Adrenal gland (tissue), 12 donors: ENCODE results near the gene C1orf167. TPM values are rescaled to one million over a fixed set of nuclear protein-coding genes. Genes with fewer than 3 reads are reported as not detected.

ENCODE experiments used
- DNase-seq, 7 donors: peaks; one replicate each; pipeline ENCODE4 v3.0.0-alpha.2; 2019 to 2020
- H3K27ac ChIP-seq, 5 donors: fragments of 200-600 bp; sonication (generic) in 4 of 5; 1 replicate in 3 of 5; 2 replicates in 2 of 5; pipeline versions ENCODE4 v1.5.1 to v1.8.0; 2016 to 2020; ENCODE audit warnings: mild to moderate bottlenecking in 1 of 5
- H3K27me3 ChIP-seq: fragments of 200-600 bp; 2 replicates; pipeline ENCODE4 v1.8.0; 2021
- H3K36me3 ChIP-seq, 2 donors: fragments of 200-600 bp; replicated peaks in 1 of 2; 1 replicate in 1 of 2; 2 replicates in 1 of 2; pipeline versions ENCODE4 v1.5.1 to v1.8.0; 2018 to 2022
- H3K4me1 ChIP-seq, 2 donors: fragments of 200-600 bp; replicated peaks in 1 of 2; 1 replicate in 1 of 2; 2 replicates in 1 of 2; pipeline versions ENCODE4 v1.5.1 to v1.8.0; 2018 to 2021
- H3K4me3 ChIP-seq, 4 donors: fragments of 200-600 bp; sonication (generic) in 3 of 4; one replicate each; pipeline ENCODE4 v1.5.1; 2016 to 2018
- H3K9me3 ChIP-seq, 3 donors: fragments of 200-600 bp; sonication (generic) in 1 of 3; replicated peaks in 1 of 3; 1 replicate in 2 of 3; 2 replicates in 1 of 3; pipeline versions ENCODE4 v1.5.1 to v1.8.0; 2016 to 2021
- CTCF ChIP-seq, 6 experiments: fragments of 450-650 bp in 4 of 6; fragments of 200-600 bp in 2 of 6; sonication (generic) in 1 of 6; IDR thresholded peaks; 1 replicate in 5 of 6; 2 replicates in 1 of 6; pipeline versions ENCODE4 v1.5.1 to v1.8.0; 2016 to 2021; ENCODE audit warnings: antibody characterized with exemption in 6 of 6, mild to moderate bottlenecking in 2 of 6, moderate library complexity in 1 of 6
- POLR2A ChIP-seq, 2 donors: fragments of 450-650 bp; IDR thresholded peaks; one replicate each; pipeline ENCODE4 v1.6.1; 2017; ENCODE audit warnings: antibody characterized with exemption in 2 of 2, mild to moderate bottlenecking in 2 of 2, moderate library complexity in 1 of 2
- WGBS, 4 donors: extraction: QIAGEN DNeasy Blood & Tissue Kit in 2 of 4; methylation state at CpG; one replicate each; pipeline versions ENCODE4 v1.1.5 to v1.1.7; 2013 to 2017; 5-methylcytosine and 5-hydroxymethylcytosine counted together
- intact Hi-C, 2 donors: fragments of 100-400 bp; cut with DNase I; formaldehyde crosslinking; loops; one replicate each; pipeline versions ENCODE4 v1.14.1 to v1.15.0; 2022 to 2023
- polyA plus RNA-seq, 3 donors: library from polyadenylated mRNA; stranded (reverse); fragments of 200-250 nt in 2 of 3; fragments of 350-450 nt in 1 of 3; fragmentation: Illumina TruSeq in 1 of 3; extraction: RNeasy Lipid Tissue Mini Kit (QIAGEN cat#74804) in 1 of 3; gene quantifications; one replicate each; pipeline ENCODE4 v1.2.3, GENCODE V29; 2013 to 2014
- total RNA-seq, 9 donors: library from RNA; depleted of rRNA in 4 of 9; stranded (reverse); fragments of >200 nt in 4 of 9; fragments of 120-200 nt in 1 of 9; fragmentation: NEBNext Ultra II Directional in 1 of 9; extraction: Animal tissue kit (Norgen Biotek cat#: 25700) in 1 of 9; gene quantifications; one replicate each; pipeline versions ENCODE4 v1.1.0 to v1.2.4, GENCODE V29; 2013 to 2023
- donor health status: healthy with polysubstance abuse.
- donor health status: Bipolar disorder and iron deficiency.
- donor health status: DM: yes; HTN: yes; CAD: no.
- donor health status: DM: no; HTN: no; CAD: no.
- donor health status: DM: no; HTN: no; CAD: no.
- donor health status: DM: yes; HTN: yes; CAD: no.

C1orf167 gene
- total and polyA plus RNA-seq, 12 donors, result 0.32 to 13.2 (median 3.2) TPM; not detected in 2

- Histone ChIP-seq H3K27ac (no peak overlapping the region), H3K9me3 (no peaks in the 10 kb centered on the region), H3K4me1 (no peaks in the 10 kb centered on the region), H3K27me3 (no peaks in the 10 kb centered on the region), H3K36me3 (no peaks in the 10 kb centered on the region), H3K4me3 (no peak overlapping the region)
- no peak for DNase-seq
- 91 to 94% (median 92%) methylated on average over 3 to 8 of the region's 8 CpGs for WGBS, 4 donors
- TF ChIP-seq POLR2A (IDR thresholded peaks at IDR 0.05), result no peak
- TF ChIP-seq CTCF (IDR thresholded peaks at IDR 0.05), result no peak
- intact Hi-C loops, result no loop called here
These were observed 15.8 kb downstream of the C1orf167 start for GRCh38 chr1:11777658-11778322.

GRCh38 chr1:11778336-11778735 lies 16.3 kb downstream of the C1orf167 start:
- WGBS, 4 donors, result 67 to 92% (median 91%) methylated on average over 1 to 9 of the region's 9 CpGs

GRCh38 chr1:11778844-11779623 lies 17.0 kb downstream of the C1orf167 start:
- no peak for TF ChIP-seq CTCF (IDR thresholded peaks at IDR 0.05)
- no peak for TF ChIP-seq POLR2A (IDR thresholded peaks at IDR 0.05)
- intact Hi-C loops, result no loop called here

More at GRCh38 chr1:11778336-11778735, 16.3 kb downstream of the C1orf167 start:
- TF ChIP-seq CTCF (IDR thresholded peaks at IDR 0.05), result no peak
- no peak for TF ChIP-seq POLR2A (IDR thresholded peaks at IDR 0.05)
- no peaks in the 10 kb centered on the region for H3K36me3 ChIP-seq
- no peak overlapping the region for H3K4me3 ChIP-seq
- intact Hi-C loops, result no loop called here
- H3K27ac ChIP-seq, result no peak overlapping the region
- H3K27me3 ChIP-seq, result no peaks in the 10 kb centered on the region
- no peak for DNase-seq
- H3K4me1 ChIP-seq, result no peaks in the 10 kb centered on the region
- H3K9me3 ChIP-seq, result no peaks in the 10 kb centered on the region

GRCh38 chr1:11779715-11780379 lies 17.9 kb downstream of the C1orf167 start:
- H3K4me3 ChIP-seq, result no peak overlapping the region
- intact Hi-C loops, result no loop called here
- DNase-seq, result no peak
- H3K4me1 ChIP-seq, result peaks cover 1 to 6% of the 10 kb centered on the region in 2 donors
- no peaks in the 10 kb centered on the region for H3K9me3 ChIP-seq
- H3K27me3 ChIP-seq, result no peaks in the 10 kb centered on the region
- TF ChIP-seq POLR2A (IDR thresholded peaks at IDR 0.05), result no peak
- TF ChIP-seq CTCF (IDR thresholded peaks at IDR 0.05), result no peak
- no peaks in the 10 kb centered on the region for H3K36me3 ChIP-seq
- WGBS, 4 donors, result 86 to 96% (median 91%) methylated on average over 2 to 13 of the region's 13 CpGs
- no peak overlapping the region for H3K27ac ChIP-seq

More at GRCh38 chr1:11778844-11779623, 17.0 kb downstream of the C1orf167 start:
- no peaks in the 10 kb centered on the region for H3K36me3 ChIP-seq
- no peak for DNase-seq
- no peak overlapping the region for H3K4me3 ChIP-seq
- no peaks in the 10 kb centered on the region for H3K9me3 ChIP-seq
- no peaks in the 10 kb centered on the region for H3K27me3 ChIP-seq
- H3K4me1 ChIP-seq, result no peaks in the 10 kb centered on the region
- 81 to 91% (median 90%) methylated on average over 11 to 14 of the region's 15 CpGs for WGBS, 4 donors
- H3K27ac ChIP-seq, result no peak overlapping the region
